Lower leg skin (tissue), 3 donors: ENCODE results near the gene ETNK2.

Source experiments
- CTCF ChIP-seq, 3 donors: fragments of 450-650 bp; IDR thresholded peaks; one replicate each; pipeline ENCODE4 v1.5.1; 2016; ENCODE audit warnings: antibody characterized with exemption in 3 of 3, mild to moderate bottlenecking in 3 of 3, moderate library complexity in 2 of 3
- POLR2A ChIP-seq, 2 donors: fragments of 450-650 bp; IDR thresholded peaks; one replicate each; pipeline ENCODE4 v1.6.1; 2016 to 2017; ENCODE audit warnings: antibody characterized with exemption in 2 of 2, mild to moderate bottlenecking in 1 of 2, moderate library complexity in 1 of 2

GRCh38 chr1:204121840-204122555 lies 29.8 kb downstream of the ETNK2 start:
- TF ChIP-seq CTCF (IDR thresholded peaks at IDR 0.05) (no peak), POLR2A (IDR thresholded peaks at IDR 0.05) (no peak)
